RWPE2 (cell line): ENCODE data around the gene HAND1.

Experiments used
- ATAC-seq: fragments of 200-7000 bp; cut with Tn5 transposase; 3 replicates; pipeline ENCODE4 v1.9.1; 2021; ENCODE audit warnings: low read depth
- DNase-seq: peaks from one replicate; pipeline ENCODE4 v3.0.0-alpha.2; 2020; ENCODE audit warnings: low spot score
- H3K27ac ChIP-seq: fragments of 450-650 bp; 2 replicates; pipeline ENCODE4 v1.5.1; 2017; ENCODE audit warnings: mild to moderate bottlenecking; ENCODE audit not compliant: poor library complexity, severe bottlenecking
- H3K27me3 ChIP-seq: fragments of 250-450 bp; sonication (Bioruptor Pico); 2 replicates; pipeline ENCODE4 v1.5.1; 2021; ENCODE audit warnings: mild to moderate bottlenecking, moderate library complexity; ENCODE audit not compliant: insufficient read depth, poor library complexity, severe bottlenecking
- H3K36me3 ChIP-seq: fragments of 250-450 bp; sonication (Bioruptor Pico); 2 replicates; pipeline ENCODE4 v1.5.1; 2020; ENCODE audit warnings: low read depth, mild to moderate bottlenecking, moderate library complexity
- H3K4me1 ChIP-seq: fragments of 250-450 bp; sonication (Bioruptor Pico); 2 replicates; pipeline ENCODE4 v1.5.1; 2021; ENCODE audit warnings: mild to moderate bottlenecking, moderate library complexity; ENCODE audit not compliant: insufficient read depth, poor library complexity, severe bottlenecking
- H3K4me3 ChIP-seq: fragments of 250-450 bp; sonication (Bioruptor Pico); 2 replicates; pipeline ENCODE4 v1.5.1; 2021; ENCODE audit warnings: mild to moderate bottlenecking, moderate library complexity; ENCODE audit not compliant: severe bottlenecking
- H3K9me3 ChIP-seq: fragments of 250-450 bp; sonication (Bioruptor Pico); 2 replicates; pipeline ENCODE4 v1.5.1; 2021; ENCODE audit warnings: mild to moderate bottlenecking, moderate library complexity; ENCODE audit not compliant: severe bottlenecking
- TF ChIP-seq, protein P1 (sequence below): fragments of 450-650 bp; IDR thresholded peaks from one replicate; pipeline ENCODE4 v1.5.1; 2017; ENCODE audit warnings: mild to moderate bottlenecking, moderate library complexity; ENCODE audit not compliant: poor library complexity, severe bottlenecking

HAND1 gene

DNA sequence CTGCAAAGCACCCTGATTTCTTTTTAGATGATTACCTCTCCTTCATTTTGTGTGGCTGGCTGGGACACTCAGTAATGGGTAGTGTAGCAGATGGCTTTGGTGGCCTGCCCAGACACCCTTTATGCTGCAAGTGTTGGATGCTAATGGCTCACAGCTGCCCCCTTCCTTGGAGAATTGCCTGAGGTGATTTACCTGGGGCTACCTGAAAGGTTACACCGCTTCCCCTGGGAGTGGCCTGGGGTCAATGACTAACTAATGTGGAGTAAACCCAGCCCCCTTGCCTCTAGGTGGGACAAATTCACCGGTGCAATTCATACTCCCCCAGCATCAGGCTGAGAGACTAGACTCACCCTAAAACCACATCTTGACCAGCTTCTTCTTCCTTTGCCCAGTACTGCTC lies 23.5 kb upstream of the HAND1 start:
- no peaks in the 10 kb centered on the region for H3K9me3 ChIP-seq
- H3K27me3 ChIP-seq: peaks cover 6% of the 10 kb centered on the region
- ATAC-seq (no peak), DNase-seq (no peak)
- H3K27ac ChIP-seq: no peak overlapping the region
- TF ChIP-seq, protein P1, sequence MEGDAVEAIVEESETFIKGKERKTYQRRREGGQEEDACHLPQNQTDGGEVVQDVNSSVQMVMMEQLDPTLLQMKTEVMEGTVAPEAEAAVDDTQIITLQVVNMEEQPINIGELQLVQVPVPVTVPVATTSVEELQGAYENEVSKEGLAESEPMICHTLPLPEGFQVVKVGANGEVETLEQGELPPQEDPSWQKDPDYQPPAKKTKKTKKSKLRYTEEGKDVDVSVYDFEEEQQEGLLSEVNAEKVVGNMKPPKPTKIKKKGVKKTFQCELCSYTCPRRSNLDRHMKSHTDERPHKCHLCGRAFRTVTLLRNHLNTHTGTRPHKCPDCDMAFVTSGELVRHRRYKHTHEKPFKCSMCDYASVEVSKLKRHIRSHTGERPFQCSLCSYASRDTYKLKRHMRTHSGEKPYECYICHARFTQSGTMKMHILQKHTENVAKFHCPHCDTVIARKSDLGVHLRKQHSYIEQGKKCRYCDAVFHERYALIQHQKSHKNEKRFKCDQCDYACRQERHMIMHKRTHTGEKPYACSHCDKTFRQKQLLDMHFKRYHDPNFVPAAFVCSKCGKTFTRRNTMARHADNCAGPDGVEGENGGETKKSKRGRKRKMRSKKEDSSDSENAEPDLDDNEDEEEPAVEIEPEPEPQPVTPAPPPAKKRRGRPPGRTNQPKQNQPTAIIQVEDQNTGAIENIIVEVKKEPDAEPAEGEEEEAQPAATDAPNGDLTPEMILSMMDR: no peak
- no peak overlapping the region for H3K4me3 ChIP-seq
- no peaks in the 10 kb centered on the region for H3K36me3 ChIP-seq
- no peaks in the 10 kb centered on the region for H3K4me1 ChIP-seq

DNA sequence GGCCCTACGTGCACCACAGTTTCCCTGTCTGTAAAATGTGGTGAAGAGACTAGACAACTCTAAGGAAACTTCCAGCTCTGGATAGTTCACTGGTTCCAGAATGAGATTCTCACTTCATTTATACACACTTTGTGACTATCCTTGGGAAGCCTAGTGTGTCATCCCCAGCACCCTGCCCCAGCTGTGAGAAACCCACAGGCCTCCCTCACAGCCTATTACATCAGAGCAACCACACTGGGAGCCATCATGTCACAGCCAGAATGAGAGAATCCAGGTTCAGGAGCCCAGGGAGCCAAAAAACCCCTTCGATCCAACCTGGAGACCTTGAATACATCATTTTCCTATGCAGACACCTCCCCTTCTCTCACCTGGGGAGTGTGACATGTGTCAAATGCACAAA lies 21.0 kb upstream of the HAND1 start:
- DNase-seq: no peak
- H3K27ac ChIP-seq: no peak overlapping the region
- no peaks in the 10 kb centered on the region for H3K9me3 ChIP-seq
- no peak overlapping the region for H3K4me3 ChIP-seq
- TF ChIP-seq, protein P1: no peak
- H3K27me3 ChIP-seq: peaks cover 32% of the 10 kb centered on the region
- ATAC-seq: no peak
- no peaks in the 10 kb centered on the region for H3K36me3 ChIP-seq
- no peaks in the 10 kb centered on the region for H3K4me1 ChIP-seq

- peaks cover 36% of the 10 kb centered on the region for H3K27me3 ChIP-seq
- no peak for DNase-seq
- no peaks in the 10 kb centered on the region for H3K4me1 ChIP-seq
- H3K36me3 ChIP-seq: no peaks in the 10 kb centered on the region
- no peak overlapping the region for H3K4me3 ChIP-seq
- ATAC-seq: 0 out of 3 replicates have a peak, but pooled peaks have one; percentile 19
- TF ChIP-seq, protein P1: no peak
- H3K27ac ChIP-seq: no peak overlapping the region
- no peaks in the 10 kb centered on the region for H3K9me3 ChIP-seq
Observed at GRCh38 chr5:154498591-154498990, 20.6 kb upstream of the HAND1 start.

GRCh38 chr5:154494036-154494435 lies 16.0 kb upstream of the HAND1 start:
- Histone ChIP-seq H3K9me3 (no peaks in the 10 kb centered on the region), H3K27ac (no peak overlapping the region), H3K4me1 (no peaks in the 10 kb centered on the region), H3K27me3 (peaks cover 74% of the 10 kb centered on the region), H3K36me3 (no peaks in the 10 kb centered on the region), H3K4me3 (no peak overlapping the region)
- TF ChIP-seq, protein P1: no peak
- no peak for ATAC-seq
- no peak for DNase-seq

GRCh38 chr5:154493274-154493673 lies 15.2 kb upstream of the HAND1 start:
- Histone ChIP-seq H3K36me3 (no peaks in the 10 kb centered on the region), H3K9me3 (no peaks in the 10 kb centered on the region), H3K4me3 (no peak overlapping the region), H3K27ac (no peak overlapping the region), H3K4me1 (no peaks in the 10 kb centered on the region), H3K27me3 (peaks cover 82% of the 10 kb centered on the region)
- ATAC-seq: no peak
- TF ChIP-seq, protein P1: no peak
- DNase-seq: no peak
